GM12878 (cell line): ENCODE measurements around the gene HTRA3. TPM values are rescaled to one million over a fixed set of nuclear protein-coding genes. Genes with fewer than 3 reads are reported as not detected.

Experiments
- ATAC-seq: fragments of 200-7000 bp; cut with Tn5 transposase; 3 replicates; pipeline ENCODE4 v1.9.1; 2020; ENCODE audit warnings: mild to moderate bottlenecking, moderate library complexity
- BruUV-seq: library from RNA; stranded (reverse); fragments of 400-500 nt; replicated peaks from 2 replicates; lab custom pipeline; 2021; lab: Mats Ljungman, UMichigan
- CTCF ChIA-PET: fragments of 300-600 bp; sonication (Branson Sonifier 250); formaldehyde crosslinking; extraction: SDS; loops from one replicate; lab custom pipeline; 2021; ENCODE audit warnings: inconsistent platforms; lab: Yijun Ruan, JAX
- POLR2A ChIA-PET: fragments of 350-600 bp; formaldehyde crosslinking; extraction: SDS; loops from one replicate; lab custom pipeline; 2021; ENCODE audit warnings: inconsistent platforms; lab: Charles Lee
- RAD21 ChIA-PET: fragments of 300-600 bp; sonication (Branson Sonifier 250); formaldehyde crosslinking; loops from one replicate; lab custom pipeline; 2023; ENCODE audit warnings: antibody characterized with exemption; ENCODE audit not compliant: unreplicated experiment; lab: Charles Lee
- SMC1A ChIA-PET: fragments of 300-600 bp; sonication (Branson Sonifier 250); formaldehyde crosslinking; loops from one replicate; lab custom pipeline; 2023; ENCODE audit not compliant: unreplicated experiment, uncharacterized antibody; lab: Charles Lee
- DNase-seq: peaks from one replicate; pipeline ENCODE4 v3.0.0-alpha.2; 2011; ENCODE audit warnings: low read depth, low spot score
- FAIRE-seq: peaks from 3 replicates; lab custom pipeline; 2011; peaks lifted over from hg19 to GRCh38; lab: Jason Lieb, UNC
- H2AFZ ChIP-seq: 2 replicates; pipeline ENCODE4 v1.6.0; 2011; ENCODE audit warnings: low read depth, low read length, control low read depth; ENCODE audit not compliant: control insufficient read depth
- H3K27ac ChIP-seq: 2 replicates; pipeline ENCODE4 v1.5.1; 2011; ENCODE audit warnings: control low read depth; ENCODE audit not compliant: control insufficient read depth, insufficient read depth
- H3K27me3 ChIP-seq, 2 experiments: replicated peaks in 1 of 2; 2 replicates each; pipeline versions ENCODE4 v1.6.0 to v1.6.1; 2011; ENCODE audit warnings: low read length in 1 of 2; ENCODE audit not compliant: control insufficient read depth in 2 of 2, insufficient read depth in 2 of 2
- H3K36me3 ChIP-seq, 2 experiments: 2 replicates each; pipeline ENCODE4 v1.5.1; 2011; ENCODE audit warnings: low read length in 1 of 2; ENCODE audit not compliant: control insufficient read depth in 2 of 2, insufficient read depth in 2 of 2
- H3K4me1 ChIP-seq: 2 replicates; pipeline ENCODE4 v1.6.1; 2011; ENCODE audit warnings: mild to moderate bottlenecking, low read length, moderate library complexity, mixed read lengths; ENCODE audit not compliant: control insufficient read depth, insufficient read depth
- H3K4me2 ChIP-seq: 2 replicates; pipeline ENCODE4 v1.6.0; 2011; ENCODE audit warnings: control low read depth; ENCODE audit not compliant: control insufficient read depth, insufficient read depth
- H3K4me3 ChIP-seq: fragments of 200-600 bp; sonication (generic); 2 replicates; pipeline ENCODE4 v1.5.1; 2016
- H3K79me2 ChIP-seq: 2 replicates; pipeline ENCODE4 v1.6.0; 2011; ENCODE audit warnings: low read length; ENCODE audit not compliant: control insufficient read depth, insufficient read depth
- H3K9ac ChIP-seq: 2 replicates; pipeline ENCODE4 v1.8.0; 2011; ENCODE audit warnings: low read length, control low read depth, mixed read lengths; ENCODE audit not compliant: control insufficient read depth, insufficient read depth
- H3K9me3 ChIP-seq: replicated peaks from 3 replicates; pipeline ENCODE4 v1.5.1; 2011; ENCODE audit warnings: mild to moderate bottlenecking, low read length; ENCODE audit not compliant: control insufficient read depth, insufficient read depth
- H4K20me1 ChIP-seq: 2 replicates; pipeline ENCODE4 v1.6.0; 2011; ENCODE audit not compliant: control insufficient read depth, insufficient read depth
- BACH1 ChIP-seq: fragments of 450-650 bp; IDR thresholded peaks from 2 replicates; pipeline ENCODE4 v1.6.1; 2017; ENCODE audit warnings: mild to moderate bottlenecking, borderline replicate concordance
- GATAD2B ChIP-seq: fragments of 450-650 bp; conservative IDR thresholded peaks from 2 replicates; pipeline ENCODE4 v1.6.1; 2017; ENCODE audit warnings: low read depth, mild to moderate bottlenecking, moderate library complexity
- LARP7 ChIP-seq: fragments of 450-650 bp; IDR thresholded peaks from 2 replicates; pipeline ENCODE4 v1.6.1; 2017; ENCODE audit warnings: mild to moderate bottlenecking
- MEF2A ChIP-seq: IDR thresholded peaks from 2 replicates; pipeline ENCODE4 v1.6.1; 2011; ENCODE audit warnings: low read depth, mild to moderate bottlenecking, low read length, moderate library complexity; ENCODE audit not compliant: insufficient read depth
- NRF1 ChIP-seq: conservative IDR thresholded peaks from 2 replicates; pipeline ENCODE4 v1.6.1; 2011; ENCODE audit warnings: mild to moderate bottlenecking, low read depth, low read length, improper control_type of control experiment
- SREBF2 ChIP-seq: IDR thresholded peaks from 2 replicates; pipeline ENCODE4 v1.6.1; 2012; ENCODE audit warnings: mild to moderate bottlenecking, low read length
- WGBS: methylation state at CpG from one replicate; pipeline ENCODE4 v1.1.6; 2016; ENCODE audit warnings: low lambda C conversion rate; ENCODE audit not compliant: insufficient replicate concordance, insufficient coverage; ENCODE audit errors: missing lambda C conversion rate; 5-methylcytosine and 5-hydroxymethylcytosine counted together
- in situ Hi-C: fragments of 300-500 bp; cut with MboI; formaldehyde crosslinking; loops from 9 replicates; pipeline ENCODE4 v1.14.3; 2018; ENCODE audit warnings: mixed read lengths
- intact Hi-C: fragments of 100-400 bp; cut with micrococcal nuclease; formaldehyde crosslinking; loops from one replicate; pipeline ENCODE4 v1.14.2; 2022; ENCODE audit not compliant: unreplicated experiment
- polyA plus RNA-seq, 11 experiments: library from polyadenylated mRNA; depleted of rRNA in 4 of 11; unstranded in 6 of 11; stranded (reverse) in 5 of 11; fragments of >200 nt; fragmentation: Nextera tagmentation in 4 of 11; fragmentation: Illumina TruSeq in 1 of 11; extraction: Ambion mirVana in 4 of 11; extraction: Trizol in 1 of 11; gene quantifications; 1 replicate in 1 of 11; 2 replicates in 10 of 11; pipeline versions ENCODE4 v1.2.1 to v1.2.3, GENCODE V29; 2011 to 2016; ENCODE audit warnings: inconsistent platforms in 2 of 11, missing spikeins in 2 of 11, low read depth in 1 of 11
- total RNA-seq, 4 experiments: library from RNA; depleted of rRNA in 3 of 4; stranded (reverse); fragments of >200 nt in 3 of 4; fragmentation: Illumina TruSeq in 1 of 4; extraction: Trizol in 1 of 4; gene quantifications; 2 replicates each; pipeline versions ENCODE4 v1.2.1 to v1.2.3, GENCODE V29; 2013 to 2021
- TF ChIP-seq, protein P1 (sequence below): fragments of 150-350 bp; IDR thresholded peaks from 2 replicates; pipeline ENCODE4 v1.6.1; 2016; ENCODE audit warnings: low read depth, low read length

HTRA3 gene
- total and polyA plus RNA-seq, 10 of the 15 experiments (the other 5 are each of a cell fraction or from before 2014, with no cell fraction given) = 0.04 to 1.2 (median 0.08) TPM; not detected in 7

DNA sequence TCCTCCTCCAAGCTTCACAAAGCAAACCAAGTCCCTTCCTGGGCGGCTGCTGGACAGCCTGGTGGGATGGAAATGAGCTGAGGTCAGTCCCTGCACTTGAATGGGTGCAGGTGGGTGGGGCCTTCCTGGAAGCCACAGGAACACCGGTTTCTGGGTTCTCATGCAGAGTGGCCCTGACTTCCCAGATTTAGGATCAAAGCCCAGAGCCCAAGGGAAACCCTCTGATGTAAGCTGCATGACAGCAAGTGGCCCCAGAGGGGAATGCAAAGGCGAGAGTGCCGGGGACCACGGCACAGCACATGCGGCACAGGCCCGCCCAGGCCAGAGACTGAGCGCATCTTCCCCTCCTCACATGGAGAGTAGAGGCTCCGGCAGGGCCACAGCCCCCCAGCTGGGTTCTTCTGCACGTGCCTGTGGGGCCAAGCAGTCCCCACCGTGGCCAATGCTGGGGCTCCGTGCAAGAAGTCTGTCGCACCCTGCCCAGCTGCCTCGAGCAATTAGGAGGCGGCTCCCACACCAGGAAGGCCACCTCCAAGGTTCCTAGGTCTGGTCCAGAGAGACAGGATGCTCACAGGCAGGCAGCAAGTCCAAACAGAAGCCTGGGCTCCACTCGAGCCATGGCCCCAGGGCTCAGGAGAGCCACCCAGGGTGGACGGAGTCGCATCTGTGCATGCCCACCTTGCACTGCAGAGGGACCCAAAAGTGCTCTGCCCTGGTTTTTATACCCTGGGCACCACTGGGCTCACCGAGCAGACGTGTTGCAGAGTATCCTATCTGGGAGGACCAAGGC is 83.0 kb downstream of the HTRA3 start:
- H3K4me2 ChIP-seq = no peak overlapping the region
- TF ChIP-seq MEF2A (no peak), BACH1 (no peak), SREBF2 (no peak), NRF1 (no peak), LARP7 (no peak), GATAD2B (no peak)
- TF ChIP-seq, protein P1, sequence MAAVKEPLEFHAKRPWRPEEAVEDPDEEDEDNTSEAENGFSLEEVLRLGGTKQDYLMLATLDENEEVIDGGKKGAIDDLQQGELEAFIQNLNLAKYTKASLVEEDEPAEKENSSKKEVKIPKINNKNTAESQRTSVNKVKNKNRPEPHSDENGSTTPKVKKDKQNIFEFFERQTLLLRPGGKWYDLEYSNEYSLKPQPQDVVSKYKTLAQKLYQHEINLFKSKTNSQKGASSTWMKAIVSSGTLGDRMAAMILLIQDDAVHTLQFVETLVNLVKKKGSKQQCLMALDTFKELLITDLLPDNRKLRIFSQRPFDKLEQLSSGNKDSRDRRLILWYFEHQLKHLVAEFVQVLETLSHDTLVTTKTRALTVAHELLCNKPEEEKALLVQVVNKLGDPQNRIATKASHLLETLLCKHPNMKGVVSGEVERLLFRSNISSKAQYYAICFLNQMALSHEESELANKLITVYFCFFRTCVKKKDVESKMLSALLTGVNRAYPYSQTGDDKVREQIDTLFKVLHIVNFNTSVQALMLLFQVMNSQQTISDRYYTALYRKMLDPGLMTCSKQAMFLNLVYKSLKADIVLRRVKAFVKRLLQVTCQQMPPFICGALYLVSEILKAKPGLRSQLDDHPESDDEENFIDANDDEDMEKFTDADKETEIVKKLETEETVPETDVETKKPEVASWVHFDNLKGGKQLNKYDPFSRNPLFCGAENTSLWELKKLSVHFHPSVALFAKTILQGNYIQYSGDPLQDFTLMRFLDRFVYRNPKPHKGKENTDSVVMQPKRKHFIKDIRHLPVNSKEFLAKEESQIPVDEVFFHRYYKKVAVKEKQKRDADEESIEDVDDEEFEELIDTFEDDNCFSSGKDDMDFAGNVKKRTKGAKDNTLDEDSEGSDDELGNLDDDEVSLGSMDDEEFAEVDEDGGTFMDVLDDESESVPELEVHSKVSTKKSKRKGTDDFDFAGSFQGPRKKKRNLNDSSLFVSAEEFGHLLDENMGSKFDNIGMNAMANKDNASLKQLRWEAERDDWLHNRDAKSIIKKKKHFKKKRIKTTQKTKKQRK = no peak
- H3K36me3 ChIP-seq = no peaks in the 10 kb centered on the region
- 48% methylated on average over 20 of the region's 20 CpGs for WGBS
- no peak overlapping the region for H3K4me3 ChIP-seq
- H2AFZ ChIP-seq = no peak overlapping the region
- no peak for ATAC-seq
- ChIA-PET POLR2A (no interaction called here), RAD21 (no interaction called here), SMC1A (no interaction called here), CTCF (no interaction called here)
- no TSS peak for BruUV-seq
- no peaks in the 10 kb centered on the region for H3K79me2 ChIP-seq
- no peaks in the 10 kb centered on the region; the same call in 2 of the 3 replicates for H3K9me3 ChIP-seq
- intact Hi-C loops = no loop called here
- H3K4me1 ChIP-seq = no peaks in the 10 kb centered on the region
- no peak overlapping the region for H3K27ac ChIP-seq
- no peak overlapping the region for H3K9ac ChIP-seq
- DNase-seq = no peak
- peaks cover 0 to 2% of the 10 kb centered on the region in 2 experiments; a peak in 2 of 4 replicates for H3K27me3 ChIP-seq
- in situ Hi-C loops = no loop called here
- no peaks in the 10 kb centered on the region for H4K20me1 ChIP-seq
- no peak for FAIRE-seq
